ENCODE results near the gene RGS17.
"Not testable (repeated sequence)": the region's sequence is repeated elsewhere in the genome, so short reads cannot be mapped to it uniquely, and the experiment has no call there.

Gene RGS17

GRCh38 chr6:153001767-153002612 is 129.1 kb downstream of the RGS17 start:
- H3K27me3 ChIP-seq (ENCODE audit: control insufficient read depth in 1 of 2, insufficient read depth in 1 of 2, low read length in 2 of 2): no peaks in the 10 kb centered on the region
- H3K18ac ChIP-seq (ENCODE audit: low read depth in 1 of 2, low read length in 2 of 2): no peak overlapping the region
- H3K4me3 ChIP-seq (ENCODE audit: insufficient read depth in 1 of 2, low read depth in 1 of 2, low read length in 2 of 2): peak overlapping the region; percentile 63 to 96
- H2BK120ac ChIP-seq (ENCODE audit: low read depth, low read length): no peak overlapping the region
- WGBS: 1% methylated on average over 24 of the region's 31 CpGs
- H3K79me1 ChIP-seq (replicated peaks; ENCODE audit: low read length, poor library complexity, severe bottlenecking): peaks cover 3% of the 10 kb centered on the region
- no peaks in the 10 kb centered on the region for H3K9me3 ChIP-seq (ENCODE audit: control insufficient read depth, low read length)
- H3K14ac ChIP-seq (ENCODE audit: low read length in 2 of 2): peak overlapping the region in 1 of 2 experiments; percentile 50
- no peak overlapping the region for H4K8ac ChIP-seq (ENCODE audit: low read length)
- peak; percentile 52 for DNase-seq
- H3K27ac ChIP-seq (ENCODE audit: low read length, poor library complexity, severe bottlenecking): peak overlapping the region; percentile 59
- peak overlapping the region; percentile 92 for H3K4me2 ChIP-seq (ENCODE audit: low read length, poor library complexity, severe bottlenecking)
- peak overlapping the region in 1 of 2 experiments; percentile 6 for H2BK12ac ChIP-seq (ENCODE audit: low read length in 2 of 2)
- H2BK5ac ChIP-seq (ENCODE audit: low read depth, low read length, poor library complexity, severe bottlenecking): no peak overlapping the region
- H3K4me1 ChIP-seq (ENCODE audit: control insufficient read depth, insufficient read depth, low read depth, low read length): peaks cover 3% of the 10 kb centered on the region
- peak overlapping the region in 1 of 2 experiments; percentile 9 for H3K23ac ChIP-seq (ENCODE audit: low read length in 2 of 2)
- H3K9ac ChIP-seq (ENCODE audit: low read length): peak overlapping the region; percentile 94
- H3K4ac ChIP-seq (ENCODE audit: low read depth in 1 of 2, low read length in 2 of 2): peak overlapping the region in 1 of 2 experiments; percentile 71
- peaks cover 0 to 21% of the 10 kb centered on the region in 2 experiments for H3K36me3 ChIP-seq (ENCODE audit: control insufficient read depth in 1 of 2, insufficient read depth in 2 of 2, low read depth in 1 of 2, low read length in 2 of 2)
- H2AFZ ChIP-seq (ENCODE audit: low read depth, low read length): no peak overlapping the region
- no peak overlapping the region for H2BK15ac ChIP-seq (ENCODE audit: low read depth, poor library complexity, severe bottlenecking)
- H2AK5ac ChIP-seq (ENCODE audit: low read length, severe bottlenecking): peak overlapping the region; percentile 7
- H4K91ac ChIP-seq (ENCODE audit: low read length): no peak overlapping the region

GRCh38 chr6:153000790-153001189 is 130.3 kb downstream of the RGS17 start:
- H3K9me3 ChIP-seq (ENCODE audit: control insufficient read depth, low read length); DNase-seq; H2BK12ac ChIP-seq (ENCODE audit: low read length in 2 of 2); H3K18ac ChIP-seq (ENCODE audit: low read depth in 1 of 2, low read length in 2 of 2); H2BK15ac ChIP-seq (ENCODE audit: low read depth, poor library complexity, severe bottlenecking); H2BK120ac ChIP-seq (ENCODE audit: low read depth, low read length); H3K27me3 ChIP-seq (ENCODE audit: control insufficient read depth in 1 of 2, insufficient read depth in 1 of 2, low read length in 2 of 2); H4K91ac ChIP-seq (ENCODE audit: low read length); H3K27ac ChIP-seq (ENCODE audit: low read length, poor library complexity, severe bottlenecking); H2AK5ac ChIP-seq (ENCODE audit: low read length, severe bottlenecking); H3K79me1 ChIP-seq (replicated peaks; ENCODE audit: low read length, poor library complexity, severe bottlenecking); H3K23ac ChIP-seq (ENCODE audit: low read length in 2 of 2); H3K4me1 ChIP-seq (ENCODE audit: control insufficient read depth, insufficient read depth, low read depth, low read length); H2BK5ac ChIP-seq (ENCODE audit: low read depth, low read length, poor library complexity, severe bottlenecking); H2AFZ ChIP-seq (ENCODE audit: low read depth, low read length); H3K14ac ChIP-seq (ENCODE audit: low read length in 2 of 2); H4K8ac ChIP-seq (ENCODE audit: low read length); H3K4ac ChIP-seq (ENCODE audit: low read depth in 1 of 2, low read length in 2 of 2): not testable (repeated sequence)
- Histone ChIP-seq H3K4me3 (ENCODE audit: insufficient read depth in 1 of 2, low read depth in 1 of 2, low read length in 2 of 2) (peak overlapping the region in 1 of 2 experiments; percentile 96), H3K9ac (ENCODE audit: low read length) (peak overlapping the region; percentile 94), H3K4me2 (ENCODE audit: low read length, poor library complexity, severe bottlenecking) (peak overlapping the region; percentile 24), H3K36me3 (ENCODE audit: control insufficient read depth in 1 of 2, insufficient read depth in 2 of 2, low read depth in 1 of 2, low read length in 2 of 2) (peaks cover 0 to 27% of the 10 kb centered on the region in 2 experiments)
- WGBS: 90% methylated on average over 9 of the region's 9 CpGs

GRCh38 chr6:153000243-153000642 is 130.8 kb downstream of the RGS17 start:
- no peak for DNase-seq
- H2BK120ac ChIP-seq (ENCODE audit: low read depth, low read length): no peak overlapping the region
- no peak overlapping the region for H3K27ac ChIP-seq (ENCODE audit: low read length, poor library complexity, severe bottlenecking)
- H3K36me3 ChIP-seq (ENCODE audit: control insufficient read depth in 1 of 2, insufficient read depth in 2 of 2, low read depth in 1 of 2, low read length in 2 of 2): peaks cover 0 to 31% of the 10 kb centered on the region in 2 experiments
- peak overlapping the region in 1 of 2 experiments; percentile 96 for H3K4me3 ChIP-seq (ENCODE audit: insufficient read depth in 1 of 2, low read depth in 1 of 2, low read length in 2 of 2)
- H3K18ac ChIP-seq (ENCODE audit: low read depth in 1 of 2, low read length in 2 of 2): no peak overlapping the region
- H4K8ac ChIP-seq (ENCODE audit: low read length): no peak overlapping the region
- peaks cover 3% of the 10 kb centered on the region for H3K79me1 ChIP-seq (replicated peaks; ENCODE audit: low read length, poor library complexity, severe bottlenecking)
- H3K4me1 ChIP-seq (ENCODE audit: control insufficient read depth, insufficient read depth, low read depth, low read length): peaks cover 3% of the 10 kb centered on the region
- no peak overlapping the region for H3K4me2 ChIP-seq (ENCODE audit: low read length, poor library complexity, severe bottlenecking)
- no peak overlapping the region for H3K4ac ChIP-seq (ENCODE audit: low read depth in 1 of 2, low read length in 2 of 2)
- no peak overlapping the region for H3K14ac ChIP-seq (ENCODE audit: low read length in 2 of 2)
- H4K91ac ChIP-seq (ENCODE audit: low read length): no peak overlapping the region
- no peak overlapping the region for H2BK12ac ChIP-seq (ENCODE audit: low read length in 2 of 2)
- H3K23ac ChIP-seq (ENCODE audit: low read length in 2 of 2): no peak overlapping the region
- H2AFZ ChIP-seq (ENCODE audit: low read depth, low read length): no peak overlapping the region
- no peak overlapping the region for H2AK5ac ChIP-seq (ENCODE audit: low read length, severe bottlenecking)
- peak overlapping the region; percentile 39 for H3K9ac ChIP-seq (ENCODE audit: low read length)
- no peaks in the 10 kb centered on the region for H3K27me3 ChIP-seq (ENCODE audit: control insufficient read depth in 1 of 2, insufficient read depth in 1 of 2, low read length in 2 of 2)
- no peaks in the 10 kb centered on the region for H3K9me3 ChIP-seq (ENCODE audit: control insufficient read depth, low read length)
- H2BK15ac ChIP-seq (ENCODE audit: low read depth, poor library complexity, severe bottlenecking): no peak overlapping the region
- H2BK5ac ChIP-seq (ENCODE audit: low read depth, low read length, poor library complexity, severe bottlenecking): no peak overlapping the region

- H2AFZ ChIP-seq (ENCODE audit: low read depth, low read length); H3K23ac ChIP-seq (ENCODE audit: low read length in 2 of 2); H3K18ac ChIP-seq (ENCODE audit: low read depth in 1 of 2, low read length in 2 of 2); H3K79me1 ChIP-seq (replicated peaks; ENCODE audit: low read length, poor library complexity, severe bottlenecking); H2BK15ac ChIP-seq (ENCODE audit: low read depth, poor library complexity, severe bottlenecking); H3K9ac ChIP-seq (ENCODE audit: low read length); H3K4me2 ChIP-seq (ENCODE audit: low read length, poor library complexity, severe bottlenecking); H3K4me1 ChIP-seq (ENCODE audit: control insufficient read depth, insufficient read depth, low read depth, low read length); DNase-seq; H2BK12ac ChIP-seq (ENCODE audit: low read length in 2 of 2); H3K27me3 ChIP-seq (ENCODE audit: control insufficient read depth in 1 of 2, insufficient read depth in 1 of 2, low read length in 2 of 2); H2BK120ac ChIP-seq (ENCODE audit: low read depth, low read length); H2BK5ac ChIP-seq (ENCODE audit: low read depth, low read length, poor library complexity, severe bottlenecking); H3K27ac ChIP-seq (ENCODE audit: low read length, poor library complexity, severe bottlenecking); H4K8ac ChIP-seq (ENCODE audit: low read length); H4K91ac ChIP-seq (ENCODE audit: low read length); H3K14ac ChIP-seq (ENCODE audit: low read length in 2 of 2); H3K9me3 ChIP-seq (ENCODE audit: control insufficient read depth, low read length); H3K4ac ChIP-seq (ENCODE audit: low read depth in 1 of 2, low read length in 2 of 2); H2AK5ac ChIP-seq (ENCODE audit: low read length, severe bottlenecking): not testable (repeated sequence)
- Histone ChIP-seq H3K4me3 (ENCODE audit: insufficient read depth in 1 of 2, low read depth in 1 of 2, low read length in 2 of 2) (peak overlapping the region in 1 of 2 experiments; percentile 96), H3K36me3 (ENCODE audit: control insufficient read depth in 1 of 2, insufficient read depth in 2 of 2, low read depth in 1 of 2, low read length in 2 of 2) (peaks cover 0 to 36% of the 10 kb centered on the region in 2 experiments)
- 100% methylated on average over 2 of the region's 2 CpGs for WGBS
Measured at GRCh38 chr6:152999538-152999937, 131.5 kb downstream of the RGS17 start.

Measured in mesenchymal stem cell (in vitro differentiated cells and primary cell).